ENCODE data around the gene ZNF19.

GRCh38 chr16:71514476-71514875 lies 25.4 kb upstream of the ZNF19 start:
- TF ChIP-seq CTCF (IDR thresholded peaks at IDR 0.05; ENCODE audit: insufficient read depth, low read length, poor library complexity, severe bottlenecking) (no peak), EZH2phosphoT487 (conservative IDR thresholded peaks at IDR 0.05; ENCODE audit: low read length) (no peak)

Data from SU-DHL-6 (cell line).